ENCODE results near the gene LEPROT.

Gene LEPROT

DNA sequence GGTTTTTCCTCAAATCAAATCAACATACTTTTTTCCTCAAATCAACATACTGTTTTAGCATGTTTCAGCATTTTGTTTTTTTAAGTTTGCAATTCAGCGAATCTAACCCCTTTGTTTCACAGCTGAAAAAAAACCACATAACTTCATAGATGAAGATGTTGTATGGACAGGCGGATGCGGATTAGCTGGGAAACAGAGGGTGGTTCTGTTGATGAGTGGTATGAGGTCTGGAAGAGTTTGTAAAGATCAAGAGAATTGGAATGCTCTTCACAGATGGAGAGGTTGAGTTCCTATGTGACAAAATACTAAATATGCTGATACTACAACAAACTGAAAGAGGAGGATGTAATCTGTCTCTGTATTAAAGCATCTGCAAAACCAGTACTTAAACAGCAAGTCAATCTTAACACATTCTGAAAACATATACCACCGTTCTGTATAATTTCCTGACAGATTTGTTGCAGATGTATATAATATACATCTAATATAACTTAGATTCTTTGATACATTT is 10.6 kb upstream of the LEPROT start:
- TF ChIP-seq ZNF473 (tag by site-specific recombination; IDR thresholded peaks at IDR 0.05): no peak
- no peak for TF ChIP-seq ZNF324 (tag by site-specific recombination; IDR thresholded peaks at IDR 0.05)
- TF ChIP-seq ZNF274 (IDR thresholded peaks at IDR 0.05; ENCODE audit: low read length): no peak
- no peak for TF ChIP-seq ZNF274 (tag by site-specific recombination; IDR thresholded peaks at IDR 0.05; ENCODE audit: borderline replicate concordance)
- TF ChIP-seq ZNF169 (tag by site-specific recombination; IDR thresholded peaks at IDR 0.05): no peak
- no peak for TF ChIP-seq ZNF596 (tag by site-specific recombination; IDR thresholded peaks at IDR 0.05)
- TF ChIP-seq ZNF677 (tag by site-specific recombination; IDR thresholded peaks at IDR 0.05): no peak
- TF ChIP-seq ATF2 (tag by site-specific recombination; IDR thresholded peaks at IDR 0.05; ENCODE audit: low read depth): no peak
- no peak for TF ChIP-seq MEIS1 (CRISPR knock-in tag; IDR thresholded peaks at IDR 0.05; ENCODE audit: borderline replicate concordance)
- TF ChIP-seq ZNF311 (tag by site-specific recombination; IDR thresholded peaks at IDR 0.05; ENCODE audit: borderline replicate concordance): no peak
- TF ChIP-seq ZNF560 (tag by site-specific recombination; IDR thresholded peaks at IDR 0.05; ENCODE audit: borderline replicate concordance): no peak
- TF ChIP-seq ZFHX2 (tag by site-specific recombination; conservative IDR thresholded peaks at IDR 0.05): no peak
- TF ChIP-seq ZNF654 (tag by site-specific recombination; IDR thresholded peaks at IDR 0.05; ENCODE audit: low read depth): no peak
- TF ChIP-seq PRDM2 (tag by site-specific recombination; IDR thresholded peaks at IDR 0.05; ENCODE audit: borderline replicate concordance): no peak
- TF ChIP-seq ZBTB49 (tag by site-specific recombination; IDR thresholded peaks at IDR 0.05; ENCODE audit: low read depth): no peak
- no peak for TF ChIP-seq ZNF221 (tag by site-specific recombination; IDR thresholded peaks at IDR 0.05; ENCODE audit: borderline replicate concordance)
- TF ChIP-seq ZNF146 (tag by site-specific recombination; IDR thresholded peaks at IDR 0.05): no peak
- Histone ChIP-seq H3K4me1 (ENCODE audit: control insufficient read depth, insufficient read depth, low read length) (no peaks in the 10 kb centered on the region), H3K4me3 (ENCODE audit: low read depth, low read length) (no peak overlapping the region), H3K9me3 (ENCODE audit: control insufficient read depth, insufficient read depth, low read depth, low read length) (no peaks in the 10 kb centered on the region), H3K36me3 (ENCODE audit: control insufficient read depth in 2 of 2, insufficient read depth in 1 of 2, low read length in 2 of 2) (peaks cover 0 to 54% of the 10 kb centered on the region in 2 experiments; a peak in 1 of 3 replicates), H3K27ac (ENCODE audit: extremely low read depth, low read depth, low read length) (no peak overlapping the region)
- CTCF ChIA-PET: interaction anchor here (0.6 kb wide), 1 partner anchor 649 kb away, joined by 3 read pairs; no protein-coding TSS in a partner anchor
- POLR2A ChIA-PET: no interaction called here

Data from HEK293 (cell line).